RKO (cell line): Measurements from ENCODE around the gene VARS2.
"Not testable (repeated sequence)": the region's sequence is repeated elsewhere in the genome, so short reads cannot be mapped to it uniquely, and the experiment has no call there.

ENCODE experiments used
- DNase-seq: peaks from one replicate; pipeline ENCODE4 v3.0.0-alpha.2; 2016; ENCODE audit warnings: low spot score

The VARS2 gene

GRCh38 chr6:30914076-30914853, at the start of gene VARS2:
Gene VARS2 (plus strand): TSS chr6:30914238. CDS start chr6:30914837, 599 bp downstream.
- peak; percentile 90 for DNase-seq

- DNase-seq, result no peak
Observed at GRCh38 chr6:30864325-30864724, 49.7 kb upstream of the VARS2 start.

- not testable (repeated sequence) for DNase-seq
Observed at GRCh38 chr6:30869241-30869749, 44.7 kb upstream of the VARS2 start.

- no peak for DNase-seq
Observed at GRCh38 chr6:30870546-30870945, 43.5 kb upstream of the VARS2 start.

- DNase-seq, result no peak
Observed at GRCh38 chr6:30871592-30872183, 42.4 kb upstream of the VARS2 start.

- no peak for DNase-seq
Observed at GRCh38 chr6:30873137-30873640, 40.8 kb upstream of the VARS2 start.

GRCh38 chr6:30873795-30874194, 40.2 kb upstream of the VARS2 start:
- DNase-seq, result not testable (repeated sequence)

GRCh38 chr6:30875244-30876038, 38.6 kb upstream of the VARS2 start:
- DNase-seq, result no peak

- DNase-seq, result no peak
Observed at GRCh38 chr6:30876039-30876730, 37.9 kb upstream of the VARS2 start.

- DNase-seq, result peak; percentile 90
Observed at GRCh38 chr6:30877419-30878262, 36.4 kb upstream of the VARS2 start.

GRCh38 chr6:30879684-30880427, 34.2 kb upstream of the VARS2 start:
- no peak for DNase-seq

- no peak for DNase-seq
Observed at GRCh38 chr6:30880698-30881252, 33.3 kb upstream of the VARS2 start.

GRCh38 chr6:30881392-30882203, 32.4 kb upstream of the VARS2 start:
- DNase-seq, result no peak

GRCh38 chr6:30882204-30882758, 31.8 kb upstream of the VARS2 start:
- DNase-seq, result no peak

GRCh38 chr6:30882759-30883684, 31.0 kb upstream of the VARS2 start:
- no peak for DNase-seq

- DNase-seq, result peak; percentile 53
Observed at GRCh38 chr6:30883685-30884520, 30.1 kb upstream of the VARS2 start, which contains the start of gene DDR1. Gene DDR1 (plus strand): TSS chr6:30884519. CDS start chr6:30888730, 4,211 bp downstream.
